Stimulated activated CD4-positive, alpha-beta T cell treated with anti-CD3 and anti-CD28 coated beads, Interleukin-1b, Interleukin-23, amount 100 ng/mL, for 24 hours (primary cell): ENCODE measurements around the gene CCL20.
"Not testable (repeated sequence)": the region's sequence is repeated elsewhere in the genome, so short reads cannot be mapped to it uniquely, and the experiment has no call there.

Experiments
- DNase-seq, 4 experiments: peaks; one replicate each; pipeline ENCODE4 v3.0.0-alpha.2; 2020; ENCODE audit warnings: low read depth in 4 of 4, low spot score in 1 of 4

CCL20 gene, protein sequence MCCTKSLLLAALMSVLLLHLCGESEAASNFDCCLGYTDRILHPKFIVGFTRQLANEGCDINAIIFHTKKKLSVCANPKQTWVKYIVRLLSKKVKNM

DNA sequence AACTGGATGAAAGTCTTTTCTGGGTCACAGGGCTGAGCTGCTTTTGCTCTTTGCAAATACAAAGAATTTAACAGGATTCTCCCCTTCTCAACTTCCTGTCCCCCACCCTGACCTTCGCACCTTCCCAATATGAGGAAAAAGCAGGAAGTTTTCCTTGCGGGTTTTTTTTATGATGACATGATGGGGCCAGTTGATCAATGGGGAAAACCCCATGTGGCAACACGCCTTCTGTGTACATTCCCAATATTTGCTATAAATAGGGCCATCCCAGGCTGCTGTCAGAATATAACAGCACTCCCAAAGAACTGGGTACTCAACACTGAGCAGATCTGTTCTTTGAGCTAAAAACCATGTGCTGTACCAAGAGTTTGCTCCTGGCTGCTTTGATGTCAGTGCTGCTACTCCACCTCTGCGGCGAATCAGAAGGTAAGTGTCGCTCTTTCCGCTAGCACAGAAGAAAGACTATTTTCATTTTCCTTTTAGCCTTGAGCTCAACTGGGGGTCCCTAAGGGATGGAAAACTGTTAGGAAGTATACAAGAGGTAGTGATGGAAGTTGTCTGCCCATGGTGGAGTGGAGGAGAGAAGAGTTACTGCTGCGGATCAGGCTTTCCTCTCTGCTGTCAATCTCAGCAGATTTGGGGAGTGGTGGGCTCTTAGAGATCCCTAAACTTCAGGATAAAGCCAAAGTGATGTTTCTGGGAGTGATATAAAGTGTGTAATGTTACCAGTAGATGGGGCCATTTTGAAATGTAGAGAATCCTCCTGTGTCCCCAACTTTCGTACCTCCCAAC, at the start of gene CCL20:
Gene CCL20 (plus strand): TSS at position 281 of the 792 bp plus-strand sequence. CDS start 70 bp downstream, at position 351.
- no peak for DNase-seq

DNA sequence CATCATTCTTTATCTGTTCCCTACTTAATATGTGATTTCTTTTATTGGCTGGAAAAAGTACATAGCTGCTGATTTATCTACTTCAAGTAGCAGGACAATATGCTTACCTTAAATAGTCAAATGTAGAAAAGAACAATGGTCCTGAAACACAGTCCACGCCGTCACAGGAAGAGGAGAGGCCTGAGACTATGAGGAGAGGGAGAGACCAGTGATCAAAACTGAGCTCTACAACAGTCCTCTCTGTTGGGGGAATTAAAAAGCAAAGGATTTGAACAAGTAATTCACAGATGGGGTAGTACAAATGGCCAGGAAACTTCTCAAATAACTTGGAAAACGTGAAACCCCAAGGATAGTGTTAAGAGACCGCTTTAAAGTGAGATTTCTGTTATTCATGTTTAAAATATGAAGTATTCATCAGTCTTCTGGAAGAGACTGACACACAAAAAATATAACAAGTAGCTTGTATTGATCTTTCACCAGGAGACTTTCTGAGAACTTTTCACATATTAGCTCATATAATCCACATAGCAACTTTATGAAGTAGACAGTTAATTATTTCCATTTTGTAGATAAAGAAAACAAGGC, 47.8 kb upstream of the CCL20 start:
- DNase-seq, result no peak

DNA sequence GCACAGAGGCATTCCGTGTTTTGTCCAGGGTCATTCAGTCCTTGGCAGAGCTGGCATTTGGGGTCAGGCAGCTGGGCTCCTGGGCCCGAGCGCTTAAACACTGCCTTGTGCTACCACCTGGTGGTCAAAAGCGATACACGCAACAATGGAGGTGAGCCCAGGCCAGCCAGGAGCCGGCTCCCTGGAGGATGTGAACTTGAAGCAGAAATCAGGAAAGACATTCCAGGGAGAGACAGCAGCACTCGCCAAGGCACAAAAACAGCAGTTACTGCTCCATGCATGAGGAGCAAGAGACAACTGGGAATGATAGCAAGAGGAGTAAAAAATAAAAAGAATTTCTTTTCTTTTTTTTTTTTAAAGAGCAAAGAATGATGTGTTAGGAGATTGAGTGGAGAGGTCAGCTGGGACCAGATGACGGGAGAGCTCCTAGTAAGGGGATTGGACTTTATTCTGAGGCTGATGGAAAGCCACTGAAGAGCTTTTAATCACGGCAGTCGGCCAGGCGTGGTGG, 47.2 kb upstream of the CCL20 start:
- DNase-seq, result peak; percentile 19 to 46 (median 37)

DNA sequence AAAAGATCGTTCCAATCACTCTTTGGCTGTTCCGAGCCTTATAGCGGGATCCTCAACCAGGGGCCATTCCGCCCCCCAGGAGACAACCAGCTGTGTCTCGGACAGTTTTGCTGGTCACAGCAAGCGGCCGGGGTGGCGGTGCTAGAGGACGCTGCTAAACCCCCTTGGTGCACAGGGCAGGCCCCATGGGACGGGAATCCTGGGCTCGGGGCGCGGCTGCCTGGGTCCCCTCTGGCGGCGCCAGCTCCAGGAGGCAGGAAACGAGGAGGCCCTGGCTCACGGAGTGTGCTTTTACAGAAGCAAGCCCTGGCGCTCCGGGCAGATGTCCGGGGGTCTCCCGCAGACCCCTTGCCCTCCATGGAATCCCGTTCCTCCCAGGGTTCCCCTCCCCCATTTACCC, 45.8 kb upstream of the CCL20 start:
- no peak for DNase-seq

DNA sequence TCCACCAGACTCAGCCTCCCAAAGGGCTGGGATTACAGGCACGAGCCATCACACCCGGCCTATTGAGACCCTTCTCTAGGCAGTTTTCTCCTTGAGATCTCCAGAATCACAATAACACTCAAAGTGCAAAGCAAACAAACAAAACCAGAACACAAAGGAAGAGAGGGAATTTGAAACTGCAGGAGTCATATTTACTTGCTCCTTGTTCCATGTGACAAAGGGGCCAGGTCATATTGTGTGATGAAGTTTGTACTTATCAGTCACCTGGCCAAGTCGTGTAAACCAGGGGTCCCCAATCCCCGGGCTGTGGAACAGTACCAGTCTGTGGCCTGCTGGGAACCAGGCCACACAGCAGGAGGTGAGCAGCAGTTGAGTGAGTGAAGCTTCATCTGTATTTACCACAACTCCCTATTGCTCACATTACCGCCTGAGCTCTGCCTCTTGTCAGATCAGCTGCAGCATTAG, 41.4 kb upstream of the CCL20 start:
- no peak for DNase-seq

DNA sequence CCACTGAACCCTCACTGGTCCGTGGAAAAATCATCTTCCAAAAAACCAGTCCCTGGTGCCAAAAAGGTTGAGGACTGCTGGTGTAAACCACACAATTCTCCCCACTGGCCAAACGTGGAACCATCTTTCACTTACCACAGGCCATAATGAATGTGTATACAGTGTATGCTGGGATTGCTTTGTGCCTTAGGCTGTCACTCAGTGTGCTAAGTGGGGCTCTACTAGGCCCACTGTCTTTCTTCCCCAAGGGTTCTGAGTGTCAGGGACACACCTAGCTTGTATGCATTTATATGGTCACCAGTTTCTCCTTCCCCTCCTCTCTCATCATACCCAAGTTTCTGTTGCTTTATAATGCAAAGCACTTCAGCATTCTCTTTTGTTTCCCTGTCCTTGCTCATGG, 40.7 kb upstream of the CCL20 start:
- no peak for DNase-seq

DNA sequence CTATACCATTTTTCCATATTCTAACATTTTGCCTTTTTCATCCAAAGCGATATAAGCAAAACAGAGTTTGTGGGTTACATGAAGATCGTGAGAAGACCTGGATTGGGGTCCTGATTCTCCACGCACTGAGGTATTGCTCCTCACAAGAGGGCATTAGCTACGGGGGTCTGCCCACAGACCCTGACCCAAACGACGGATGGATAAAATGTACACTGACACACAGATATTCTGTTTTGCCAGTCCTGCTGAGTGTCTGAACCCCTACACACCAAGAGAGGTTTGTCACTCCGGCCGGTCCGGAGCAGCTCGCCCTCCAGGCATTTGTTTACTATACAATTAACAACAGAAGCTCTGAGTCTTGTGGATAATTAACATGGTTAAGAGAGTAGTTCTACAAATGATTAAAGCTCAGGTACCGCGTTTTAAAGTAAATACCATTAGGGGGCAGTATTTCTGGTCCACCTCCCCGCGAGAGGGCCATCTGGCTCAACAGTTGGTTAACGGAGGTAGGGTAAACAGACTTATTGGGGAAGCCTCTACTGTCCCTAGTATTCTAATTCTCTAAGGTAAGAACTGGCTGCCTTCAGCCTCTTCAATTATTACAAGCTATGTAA, 39.5 kb upstream of the CCL20 start:
- no peak for DNase-seq

DNA sequence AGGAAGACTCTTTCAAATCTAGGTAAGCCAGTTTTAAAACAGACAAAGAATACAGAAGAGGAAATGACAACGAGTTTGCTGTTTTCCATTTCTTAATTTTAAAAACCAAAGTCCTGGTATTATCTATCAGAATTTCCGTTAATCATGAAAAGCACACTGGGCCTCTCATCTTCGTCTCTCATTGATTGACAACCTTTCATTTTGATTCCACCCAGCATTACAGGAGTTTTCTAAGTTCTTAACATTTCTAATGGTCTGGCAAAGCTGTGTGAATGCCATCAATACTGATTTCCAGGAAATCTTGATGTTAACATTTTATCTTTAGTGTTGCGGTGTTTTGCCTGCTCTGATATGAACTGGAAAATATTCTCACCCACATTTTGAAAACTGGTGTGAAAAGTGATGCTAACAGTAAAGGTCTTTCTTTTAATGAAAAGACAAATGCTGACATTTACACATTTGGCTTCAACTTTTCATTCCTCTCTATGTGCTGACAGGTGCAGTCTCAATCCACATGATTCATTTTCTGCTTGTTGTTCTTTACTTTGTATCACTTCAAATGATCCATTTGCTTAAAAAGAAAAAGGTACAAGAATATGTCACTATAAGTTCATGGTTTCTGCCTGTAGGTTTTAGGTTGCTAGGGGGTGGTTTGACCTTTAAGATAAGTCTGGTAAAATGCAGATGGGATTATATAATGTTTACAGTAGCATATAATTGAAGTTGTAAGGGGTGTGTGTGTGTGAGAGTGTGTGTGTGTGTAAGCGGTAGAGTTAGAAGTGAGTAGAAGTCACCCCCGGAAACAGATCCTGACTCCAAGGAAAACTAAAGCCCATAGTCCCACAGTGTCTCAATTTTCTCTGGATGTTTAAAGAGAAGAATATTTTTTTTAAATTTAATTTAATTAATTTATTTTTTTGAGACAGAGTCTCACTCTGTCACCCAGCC, 38.5 kb upstream of the CCL20 start:
- DNase-seq, result no peak

DNA sequence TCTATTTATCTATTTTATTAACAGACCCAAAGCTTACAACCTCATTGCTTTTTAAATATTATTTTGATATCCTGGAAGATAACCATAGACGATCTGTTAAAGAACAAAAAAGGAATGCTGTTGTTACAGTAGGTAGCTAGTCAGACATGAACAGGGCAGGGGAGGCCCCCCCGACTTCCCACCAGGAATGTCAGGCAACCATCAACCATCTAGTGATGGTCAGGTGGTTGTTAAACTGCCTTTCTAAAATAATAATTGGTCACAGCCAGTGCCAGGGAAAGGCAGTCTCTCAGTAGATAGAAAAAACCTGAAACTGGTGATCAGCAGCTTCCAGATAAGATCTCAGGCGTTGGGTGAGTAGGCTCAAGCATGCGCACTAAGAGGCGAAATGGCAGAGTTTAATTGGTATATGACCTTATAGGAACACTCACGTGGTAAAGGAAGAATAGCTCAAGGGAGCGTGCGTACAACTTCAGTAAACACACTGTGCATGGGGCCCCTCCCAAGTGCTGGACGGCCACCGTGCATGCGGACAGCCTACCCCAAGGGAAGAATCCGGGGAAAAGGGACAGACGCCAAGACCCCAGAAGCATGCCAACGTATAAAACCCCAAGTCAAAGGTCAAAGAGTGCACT, 32.5 kb upstream of the CCL20 start:
- DNase-seq, result no peak

DNA sequence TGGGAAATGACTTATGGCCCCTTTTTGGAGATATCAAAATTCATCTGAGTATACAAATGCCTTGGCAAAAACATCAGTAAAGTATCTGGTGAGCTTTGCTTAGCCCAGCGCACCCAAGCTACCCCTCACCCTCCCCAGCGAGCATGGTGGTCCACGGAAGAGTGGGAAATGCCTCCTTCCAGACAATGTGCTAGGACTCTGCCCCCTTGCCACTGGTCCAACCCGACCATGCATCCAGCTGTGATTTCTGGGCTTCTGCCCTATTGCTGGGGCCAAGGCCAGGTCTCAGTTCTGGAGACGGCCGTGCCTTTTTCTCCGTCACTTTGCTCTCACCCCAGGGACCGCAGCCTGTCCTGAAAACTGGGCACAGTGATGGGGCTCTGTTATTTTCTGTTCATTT, 31.8 kb upstream of the CCL20 start:
- no peak for DNase-seq

DNA sequence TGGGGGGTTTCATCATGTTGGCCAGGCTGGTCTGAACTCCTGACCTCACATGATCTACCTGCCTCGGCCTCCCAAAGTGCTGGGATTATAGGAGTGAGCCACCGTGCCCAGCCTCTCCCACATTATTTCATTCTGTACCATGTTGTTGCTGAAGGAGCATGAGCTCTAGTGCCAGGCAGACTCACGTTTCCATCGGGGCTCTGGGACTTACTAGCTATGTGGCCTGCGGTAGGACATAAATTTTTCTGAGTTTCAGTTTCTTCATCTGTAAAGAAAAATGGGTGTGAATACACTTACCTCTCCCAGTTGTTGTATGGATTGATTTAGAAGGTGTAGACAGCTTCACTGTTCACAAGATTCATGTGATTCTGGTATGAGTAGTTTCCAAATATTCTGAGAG, 30.8 kb upstream of the CCL20 start:
- DNase-seq, result no peak

DNA sequence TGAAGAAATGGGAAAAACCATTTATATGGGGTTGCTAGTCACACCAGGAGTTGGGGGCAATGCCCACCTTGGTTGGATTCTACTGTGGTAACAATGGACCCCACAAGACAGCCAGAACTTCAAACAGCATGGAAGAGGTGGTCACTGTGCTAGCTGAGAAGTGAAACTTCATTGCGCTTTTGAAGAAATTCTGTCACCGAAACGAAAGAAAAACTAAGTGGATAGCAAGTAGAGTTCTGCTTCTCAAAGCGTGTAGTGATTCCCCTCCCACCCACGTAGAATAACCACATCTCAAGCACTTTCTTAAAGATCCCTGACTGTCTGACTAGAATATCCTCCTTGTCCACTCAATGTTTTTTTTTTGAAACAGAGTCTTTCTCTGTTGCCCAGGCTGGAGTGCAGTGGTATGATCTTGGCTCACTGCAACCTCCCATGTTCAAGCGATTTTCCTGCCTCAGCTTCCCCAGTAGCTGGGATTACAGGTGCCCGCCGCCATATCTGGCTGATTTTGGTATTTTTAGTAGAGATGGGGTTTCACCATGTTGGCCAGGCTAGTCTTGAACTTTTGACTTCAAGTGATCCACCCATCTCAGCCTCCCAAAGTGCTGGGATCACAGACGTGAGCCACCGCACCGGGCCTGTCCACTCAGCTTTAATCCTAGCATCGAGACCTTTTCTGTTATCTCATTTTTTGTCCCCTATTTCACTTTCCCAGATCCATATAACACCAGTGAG, 30.1 kb upstream of the CCL20 start:
- no peak for DNase-seq

DNA sequence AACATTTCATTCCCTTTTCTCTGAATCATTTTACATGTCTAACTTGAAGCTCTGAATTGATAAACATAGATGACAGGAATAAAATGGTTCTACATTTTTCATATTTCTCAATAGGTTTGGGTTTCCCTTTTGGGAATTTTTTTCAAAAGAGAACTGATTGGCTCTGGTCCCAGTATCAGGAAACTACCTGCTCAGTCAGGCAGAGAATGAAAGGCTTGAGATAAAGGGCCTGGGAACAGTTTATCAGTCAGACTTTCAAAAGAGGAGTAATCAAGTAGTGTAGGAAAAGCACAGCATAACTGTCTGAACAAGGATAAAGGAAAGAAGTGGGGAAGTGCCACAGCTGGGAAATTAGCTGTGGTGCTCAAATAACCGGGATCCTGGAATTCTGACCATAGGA, 28.3 kb upstream of the CCL20 start:
- no peak for DNase-seq

DNA sequence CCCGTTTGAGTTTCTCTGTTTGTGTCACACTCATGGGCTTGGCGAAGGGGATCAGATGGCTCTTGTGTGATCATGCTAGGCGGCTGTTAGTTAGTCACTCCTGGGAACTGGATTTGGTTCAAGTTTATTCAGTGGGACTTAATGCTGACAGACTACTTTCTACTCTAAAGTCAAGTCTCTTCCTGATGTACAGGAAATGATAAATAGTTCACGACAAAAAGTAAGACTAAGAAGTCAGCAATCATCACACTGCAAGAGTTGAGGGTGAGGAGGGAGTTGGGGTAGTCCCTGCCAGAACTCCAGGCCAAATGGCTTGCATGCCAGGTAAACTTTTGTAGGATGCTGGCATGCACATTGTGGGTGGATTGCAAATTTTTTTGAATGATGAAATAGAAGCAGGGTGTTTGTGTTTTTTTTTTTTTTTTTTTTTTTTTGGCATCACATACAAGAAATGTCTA, 25.1 kb upstream of the CCL20 start:
- no peak for DNase-seq

DNA sequence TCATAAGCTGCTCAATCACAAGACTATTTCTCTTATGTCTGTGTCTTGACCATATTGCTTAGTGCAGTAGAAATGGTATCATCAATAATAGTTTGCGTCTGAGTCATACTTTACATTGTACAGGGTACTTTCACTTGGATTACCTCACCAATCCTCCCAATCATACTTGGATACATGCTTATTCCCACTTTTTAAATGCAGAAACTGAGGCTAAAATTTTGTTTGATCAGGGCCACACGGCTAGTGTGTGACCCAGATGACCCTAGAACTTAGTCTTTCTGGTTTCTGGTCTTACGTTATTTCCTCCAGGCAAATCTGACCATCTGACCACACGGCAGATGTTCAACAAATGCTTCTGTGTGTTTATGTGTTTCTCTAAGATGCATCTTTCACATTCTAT, 23.8 kb upstream of the CCL20 start:
- DNase-seq, result no peak

DNA sequence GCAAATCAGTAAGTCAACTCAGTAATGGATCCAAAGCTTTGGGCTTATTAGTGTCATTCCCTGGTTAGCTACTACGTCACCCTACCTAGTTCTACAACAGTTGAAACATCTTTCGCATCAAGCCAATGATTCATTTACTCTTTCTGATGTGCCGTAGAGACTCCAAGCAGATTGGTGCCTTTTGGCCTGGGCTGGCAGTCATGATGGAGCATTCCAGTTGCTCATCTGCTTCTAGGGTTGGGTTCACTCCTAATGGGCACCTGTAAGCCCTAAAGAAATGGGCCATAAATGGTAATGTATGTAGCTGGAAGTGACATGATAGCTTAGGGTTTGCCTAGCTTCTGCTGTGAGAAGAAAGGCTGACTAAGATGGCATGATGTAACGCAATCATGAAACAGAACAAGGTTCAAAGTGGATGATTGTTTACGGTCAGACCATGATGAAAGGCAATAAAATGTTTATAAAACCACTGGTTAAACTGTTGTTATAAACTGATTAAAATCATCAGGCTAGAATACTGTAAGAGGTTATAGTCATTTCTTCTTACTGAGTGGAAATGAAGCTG, 20.4 kb upstream of the CCL20 start:
- DNase-seq, result no peak

DNA sequence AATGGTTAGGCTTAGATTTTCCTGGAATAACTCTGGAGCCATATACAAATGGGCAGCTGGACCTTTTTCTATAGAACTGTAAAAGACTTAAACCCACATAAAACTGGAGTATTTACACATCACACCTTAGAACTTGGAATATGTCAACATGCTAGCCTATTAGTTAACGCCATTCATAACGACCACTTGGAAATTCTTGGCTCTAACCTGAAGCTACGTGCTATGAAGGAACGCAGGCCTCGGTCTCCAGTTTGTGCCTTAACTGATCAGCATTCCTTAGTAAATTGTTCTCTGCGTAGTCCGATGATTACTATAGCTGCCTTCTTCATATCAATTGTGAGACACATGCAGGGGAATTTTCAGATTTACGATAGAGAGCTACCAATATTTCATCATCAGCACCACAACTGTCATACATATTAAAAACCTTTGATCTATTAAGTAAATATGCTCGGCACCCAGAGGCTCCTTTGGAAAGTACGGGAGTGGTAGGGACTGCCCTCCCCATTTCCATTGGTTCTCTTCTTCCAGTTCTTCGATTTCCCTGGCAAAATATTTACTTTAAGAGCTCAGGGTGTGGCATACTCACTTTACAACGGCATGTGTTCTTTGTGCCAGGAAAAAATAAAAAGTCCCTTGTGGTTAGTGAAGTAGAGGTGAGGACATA, 17.5 kb upstream of the CCL20 start:
- no peak for DNase-seq

DNA sequence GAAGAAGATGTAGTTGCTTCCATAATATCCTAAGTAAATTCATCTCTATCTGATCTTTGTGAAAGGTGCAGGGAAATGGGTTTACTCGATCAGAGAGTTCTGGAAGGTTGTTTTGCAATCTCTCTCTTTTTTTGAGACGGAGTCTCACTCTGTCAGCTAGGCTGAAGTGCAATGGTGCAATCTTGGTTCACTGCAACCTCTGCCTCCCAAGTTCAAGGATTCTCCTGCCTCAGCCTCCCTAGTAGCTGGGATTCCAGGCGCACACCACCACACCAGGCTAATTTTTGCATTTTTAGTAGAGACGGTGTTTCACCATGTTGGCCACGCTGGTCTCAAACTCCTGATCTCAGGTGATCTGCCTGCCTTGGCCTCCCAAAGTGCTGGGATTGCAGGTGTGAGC, 16.9 kb upstream of the CCL20 start:
- not testable (repeated sequence) for DNase-seq

DNA sequence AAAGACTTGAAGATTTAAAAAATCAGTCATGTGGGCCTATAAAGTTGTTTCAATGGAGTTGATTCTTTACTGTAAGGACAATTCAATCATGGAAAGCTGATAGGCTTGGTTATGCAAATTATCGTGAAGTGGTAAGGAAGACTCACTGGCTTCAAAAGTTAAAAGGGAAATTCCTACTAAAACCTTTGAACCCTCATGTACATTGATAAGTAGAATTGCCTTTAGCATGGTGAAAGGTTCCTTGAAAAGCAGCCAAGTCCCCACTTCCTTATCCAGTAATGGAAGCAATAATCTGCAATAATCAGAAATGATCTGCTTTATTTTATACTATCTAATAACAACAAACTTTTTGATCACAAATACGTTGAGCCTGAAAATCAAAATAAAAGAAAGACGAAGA, 14.4 kb upstream of the CCL20 start:
- DNase-seq, result no peak
